GM19372 (cell line): Measurements from ENCODE around the gene MN1.

ENCODE experiments used
- ATAC-seq: cut with Tn5 transposase; IDR thresholded peaks from one replicate; pipeline ENCODE4 v1.9.1; 2021; ENCODE audit warnings: mild to moderate bottlenecking, low read depth, moderate library complexity; ENCODE audit not compliant: unreplicated experiment

MN1 gene

GRCh38 chr22:27801616-27802345, at the start of gene MN1:
Gene MN1 (minus strand): TSS chr22:27801756. CDS start chr22:27800543, 1,213 bp downstream.
- no peak for ATAC-seq

DNA sequence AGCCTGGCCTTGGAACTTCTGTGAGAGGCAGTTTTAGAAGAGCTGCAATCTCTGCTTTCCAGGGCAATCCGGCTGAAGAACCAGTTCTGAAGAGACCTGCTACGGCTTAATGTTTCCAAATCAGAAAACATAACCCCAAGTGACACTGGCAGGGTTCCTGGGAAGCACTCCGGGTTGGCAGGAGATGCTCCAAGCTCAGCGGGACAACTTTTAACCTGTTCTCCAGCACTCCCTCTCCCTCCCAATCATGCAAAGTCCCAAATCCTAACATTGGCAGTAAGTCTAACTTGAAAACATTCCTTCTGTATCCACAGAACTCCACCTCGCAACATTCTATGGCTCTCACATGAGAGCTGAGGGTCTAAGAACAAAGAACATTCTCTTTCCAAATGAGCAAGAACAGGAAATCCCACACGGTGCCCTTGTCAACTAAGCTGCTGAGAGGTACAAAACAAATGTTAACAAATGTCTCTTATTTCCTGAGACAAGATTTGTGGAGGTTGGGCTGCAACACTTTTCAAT, 48.5 kb upstream of the MN1 start:
- ATAC-seq, result no peak

DNA sequence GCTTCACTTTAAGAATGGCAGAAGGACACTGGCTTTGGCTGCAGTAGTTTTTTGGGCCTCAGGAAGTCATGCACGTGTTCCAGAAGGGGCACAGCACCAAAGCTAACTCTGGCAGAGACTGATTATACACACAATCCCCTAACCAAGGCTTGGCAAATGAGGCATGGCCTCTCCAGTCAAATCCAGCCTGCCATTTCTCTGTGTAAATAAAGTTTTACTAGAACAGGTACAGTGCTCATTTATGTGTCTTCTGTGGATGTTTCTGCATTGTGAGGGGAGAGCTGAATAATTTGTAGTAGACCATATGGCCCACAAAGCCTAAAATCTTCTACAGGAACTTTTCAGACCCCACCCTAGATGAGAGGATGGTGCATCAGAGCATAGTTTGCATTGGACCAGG, 46.4 kb upstream of the MN1 start:
- ATAC-seq, result no peak

DNA sequence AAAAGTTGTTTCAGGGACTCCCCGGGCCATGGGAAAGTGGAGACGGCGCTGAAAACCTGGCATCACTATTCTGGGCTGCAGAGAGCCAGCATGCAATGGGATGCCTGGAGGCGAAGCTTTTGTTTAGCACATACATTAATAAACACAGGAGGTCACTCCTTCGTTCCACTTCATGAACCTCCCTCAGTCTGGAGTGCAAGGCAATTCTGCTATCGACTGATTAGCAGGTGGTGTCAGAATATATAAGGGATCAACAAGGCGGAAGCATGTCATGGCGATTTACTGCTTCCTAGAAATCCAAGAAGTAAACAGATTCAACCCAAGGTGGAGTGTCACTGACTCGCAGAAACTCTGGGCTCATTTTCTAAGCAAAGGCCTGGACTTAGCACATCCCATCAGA, 45.4 kb upstream of the MN1 start:
- no peak for ATAC-seq

- ATAC-seq, result no peak
Measured at GRCh38 chr22:27846248-27846757, 44.7 kb upstream of the MN1 start.

DNA sequence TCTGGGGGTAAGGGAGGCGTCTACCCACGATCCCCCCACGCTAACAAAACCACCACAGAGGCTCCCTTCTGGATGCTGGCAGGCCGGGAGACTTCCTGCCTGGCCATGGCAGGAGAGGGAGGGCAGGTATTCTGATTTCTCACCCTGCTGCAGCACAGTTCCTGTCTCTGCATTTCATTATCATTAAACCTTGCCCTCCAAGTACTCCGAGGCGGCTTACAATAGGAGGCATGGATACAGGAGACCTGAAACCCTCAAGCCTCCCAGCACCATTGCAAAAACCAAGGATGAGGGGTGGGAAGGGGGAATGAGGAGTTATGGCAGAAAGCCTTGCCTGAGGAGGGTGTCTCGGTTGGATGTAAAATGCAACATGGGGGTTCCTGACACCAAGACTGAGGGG, 44.1 kb upstream of the MN1 start:
- ATAC-seq, result no peak

DNA sequence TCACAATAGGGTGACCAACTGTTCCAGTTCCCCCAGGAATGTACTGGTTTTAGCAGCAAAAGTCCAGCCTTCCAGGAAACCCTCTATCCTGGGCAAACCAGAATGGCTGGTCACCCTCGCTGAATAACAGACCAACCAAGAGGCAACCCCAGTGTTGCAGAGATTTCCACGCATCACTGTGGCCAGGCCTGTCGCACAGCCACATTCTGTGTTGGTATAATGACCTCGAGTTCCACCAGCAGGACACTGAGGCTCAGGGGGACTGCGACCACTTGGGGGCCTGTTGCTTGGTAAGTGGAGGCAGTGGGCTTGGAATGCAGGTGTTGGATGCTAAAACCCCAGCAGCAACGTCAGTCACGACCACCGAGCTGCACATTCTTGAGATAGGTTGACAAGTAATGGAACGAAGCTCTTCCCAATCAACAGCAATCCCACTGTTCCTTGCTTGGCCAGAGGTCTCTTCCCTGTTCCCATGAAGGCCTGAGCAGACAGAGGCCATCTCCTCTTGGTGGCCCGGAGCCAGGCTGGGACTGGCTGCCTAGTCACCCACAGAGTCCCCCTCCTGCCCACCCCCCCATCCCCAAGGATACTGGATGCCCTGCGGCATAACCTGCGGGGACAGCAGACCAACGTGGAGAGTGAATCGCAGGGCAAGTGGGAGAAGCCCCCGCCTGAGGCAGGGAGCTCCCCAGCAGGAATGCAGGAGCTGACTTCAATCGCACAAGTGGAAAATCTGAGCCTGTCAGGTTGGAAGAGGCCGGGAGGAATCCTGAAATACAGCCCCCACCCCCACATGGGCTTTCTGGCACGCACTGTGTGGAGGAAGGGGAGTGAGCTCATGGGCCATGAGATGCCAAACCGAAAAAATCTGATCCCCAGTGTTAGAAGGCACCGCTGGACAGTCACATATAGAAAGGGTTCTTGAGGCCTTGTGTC, 43.4 kb upstream of the MN1 start:
- ATAC-seq, result no peak

- no peak for ATAC-seq
Measured at GRCh38 chr22:27844256-27844655, 42.7 kb upstream of the MN1 start.

DNA sequence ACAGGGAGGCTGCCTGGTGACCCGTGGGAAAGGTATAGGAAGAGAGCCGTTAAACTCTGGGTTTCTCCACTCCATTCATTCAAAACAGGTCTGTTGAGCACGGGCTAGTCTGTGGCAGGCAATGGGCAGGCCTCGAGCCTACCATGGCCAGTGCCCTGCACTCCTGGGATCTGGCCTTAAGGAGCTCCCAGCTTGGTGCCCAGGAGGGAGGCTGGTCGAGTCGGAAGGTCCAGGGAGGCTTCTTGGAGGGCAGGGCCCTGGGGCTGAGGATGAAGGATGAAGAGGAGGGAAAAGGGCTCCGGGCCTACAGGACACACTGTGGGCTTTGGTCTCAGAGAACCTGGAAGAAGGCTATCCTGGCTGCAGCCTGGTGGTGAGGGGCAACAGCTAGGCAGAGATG, 41.9 kb upstream of the MN1 start:
- no peak for ATAC-seq

GRCh38 chr22:27842669-27843431, 41.3 kb upstream of the MN1 start:
- no peak for ATAC-seq

DNA sequence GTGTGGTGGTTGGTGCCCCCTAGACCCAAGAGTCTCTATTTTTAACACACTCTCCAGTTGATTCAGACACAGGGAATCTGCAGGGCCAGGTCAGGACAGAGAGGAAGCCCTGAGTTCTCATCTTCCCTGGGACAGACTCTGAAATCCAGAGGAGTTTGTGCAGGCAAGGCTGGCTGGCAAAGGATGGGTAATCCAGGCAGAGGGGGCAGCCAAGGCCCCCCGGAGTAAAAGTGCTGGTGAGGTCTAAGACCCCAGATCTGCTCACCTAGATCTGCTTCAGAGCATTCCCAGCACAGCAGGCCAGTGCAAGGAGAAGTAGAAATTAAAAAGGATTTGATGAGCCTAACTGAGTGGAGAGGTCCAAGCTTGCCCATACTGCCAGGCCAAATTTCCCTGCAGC, 40.6 kb upstream of the MN1 start:
- ATAC-seq, result no peak

GRCh38 chr22:27840436-27840835, 38.9 kb upstream of the MN1 start:
- no peak for ATAC-seq

- no peak for ATAC-seq
Measured at GRCh38 chr22:27839057-27839660, 37.6 kb upstream of the MN1 start.

DNA sequence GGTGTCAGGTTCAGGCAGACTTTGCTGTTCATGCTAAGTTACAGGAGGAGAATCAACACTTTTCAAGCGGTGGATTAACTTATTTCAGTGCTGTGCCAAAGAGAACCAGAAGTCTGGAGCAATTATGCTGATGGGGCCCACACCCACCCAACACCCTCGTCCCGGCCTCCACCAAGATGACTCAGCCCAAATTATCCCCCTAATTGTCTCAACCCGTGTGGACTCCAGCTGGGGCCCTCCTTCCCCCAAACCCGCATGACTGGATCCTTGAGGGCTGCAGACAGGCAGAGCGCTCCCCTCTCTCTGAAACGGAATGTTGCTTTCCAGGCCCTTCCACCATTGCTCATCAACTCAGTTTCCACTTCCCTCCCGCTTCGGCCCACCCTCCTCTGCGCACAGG, 34.6 kb upstream of the MN1 start:
- no peak for ATAC-seq

GRCh38 chr22:27835446-27835845, 33.9 kb upstream of the MN1 start:
- ATAC-seq, result no peak

DNA sequence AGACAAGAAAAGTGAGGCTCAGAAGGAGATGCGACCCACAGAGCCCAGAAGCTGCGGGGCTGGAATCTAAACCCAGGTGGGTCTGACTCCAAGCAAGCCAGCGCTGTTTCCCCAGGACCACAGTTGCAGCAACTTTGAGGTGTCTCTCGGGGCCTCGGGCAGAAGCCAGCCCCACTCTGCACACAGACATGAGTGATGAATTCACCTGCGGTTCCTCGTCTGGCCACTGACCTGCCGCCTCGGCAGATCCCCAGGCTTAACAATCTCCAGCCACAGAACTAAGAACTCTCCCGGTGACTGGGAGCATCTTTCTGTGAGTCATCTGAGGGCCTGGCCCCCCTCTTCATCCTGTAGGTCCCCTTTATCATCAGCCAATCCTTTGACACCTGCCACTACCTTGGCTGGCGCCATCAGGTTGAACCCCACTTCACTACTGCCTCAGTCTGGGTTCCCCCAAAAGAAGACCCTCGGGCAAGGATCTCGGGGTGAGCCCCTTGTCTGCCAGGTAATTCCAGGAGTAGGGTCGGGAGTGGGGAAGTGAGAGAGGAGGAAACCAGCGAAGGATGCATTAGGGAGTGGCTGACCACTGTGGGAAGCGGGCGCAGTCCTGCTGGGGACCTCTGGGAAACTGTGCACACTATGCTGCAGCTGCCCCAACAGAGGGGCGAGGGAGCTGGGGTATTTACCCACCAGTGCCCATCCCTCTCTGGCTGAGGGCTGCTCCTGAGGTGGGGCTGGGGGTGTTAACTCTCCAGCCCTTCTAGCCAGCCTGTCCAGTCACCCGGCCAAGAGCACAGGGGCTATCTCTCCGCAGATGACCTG, 33.0 kb upstream of the MN1 start:
- no peak for ATAC-seq

DNA sequence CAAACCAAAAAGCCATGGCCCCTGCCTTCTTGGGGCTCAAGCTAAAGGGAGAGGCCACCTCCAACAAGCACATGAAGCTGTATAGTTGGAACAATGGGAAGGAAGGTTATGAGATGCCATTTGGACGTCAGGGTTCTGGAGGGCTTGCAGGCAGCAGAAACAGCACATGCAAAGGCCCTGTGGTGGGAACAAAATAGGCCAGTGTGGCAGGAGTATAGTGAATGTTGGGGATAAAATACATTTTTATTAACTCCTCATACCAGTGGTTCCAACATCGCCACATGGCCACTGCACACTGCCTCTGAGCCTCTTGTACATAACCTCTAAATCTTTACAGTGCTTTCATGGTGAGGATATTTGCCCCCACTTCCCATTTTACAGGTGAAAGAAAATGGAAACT, 32.2 kb upstream of the MN1 start:
- ATAC-seq, result no peak

DNA sequence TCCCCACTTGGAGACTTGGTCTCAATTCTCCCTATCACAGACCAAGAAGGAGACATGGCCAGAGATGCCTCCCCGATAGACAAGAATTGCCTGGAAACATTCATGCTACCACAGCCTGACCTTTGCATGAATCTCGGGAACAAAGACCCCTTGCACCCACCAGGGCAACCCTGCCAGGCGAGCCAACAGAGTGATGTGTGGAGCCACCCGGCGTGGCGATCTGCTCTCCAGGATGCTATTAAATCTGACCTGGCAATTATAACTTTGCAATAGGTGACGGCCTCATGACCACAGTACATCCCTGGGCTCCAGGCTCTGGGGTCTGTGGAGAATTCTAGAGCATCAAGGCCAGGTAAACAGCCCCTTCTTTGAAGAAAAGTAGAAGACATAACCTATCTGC, 31.1 kb upstream of the MN1 start:
- ATAC-seq, result no peak

- ATAC-seq, result no peak
Measured at GRCh38 chr22:27829620-27830019, 28.1 kb upstream of the MN1 start.
